Astrocyte (in vitro differentiated cells and primary cell): ENCODE measurements around the gene PER2. TPM values are rescaled to one million over a fixed set of nuclear protein-coding genes. Genes with fewer than 3 reads are reported as not detected.

Experiments
- DNase-seq: peaks from one replicate; pipeline ENCODE4 v3.0.0-alpha.2; 2010; ENCODE audit warnings: low read depth
- FAIRE-seq: peaks from 2 replicates; lab custom pipeline; 2011; peaks lifted over from hg19 to GRCh38; lab: Jason Lieb, UNC
- H2AFZ ChIP-seq: 2 replicates; pipeline ENCODE4 v1.6.0; 2012; ENCODE audit warnings: low read depth, low read length, inconsistent platforms
- H3K27ac ChIP-seq: 2 replicates; pipeline ENCODE4 v1.5.1; 2011; ENCODE audit warnings: low read depth, low read length, inconsistent platforms
- H3K27me3 ChIP-seq: 2 replicates; pipeline ENCODE4 v1.6.0; 2011; ENCODE audit warnings: low read length, inconsistent platforms; ENCODE audit not compliant: insufficient read depth
- H3K36me3 ChIP-seq: 2 replicates; pipeline ENCODE4 v1.5.1; 2011; ENCODE audit warnings: low read length, inconsistent platforms; ENCODE audit not compliant: insufficient read depth
- H3K4me1 ChIP-seq: 2 replicates; pipeline ENCODE4 v1.5.1; 2011; ENCODE audit warnings: low read length, inconsistent platforms; ENCODE audit not compliant: insufficient read depth
- H3K4me2 ChIP-seq: 2 replicates; pipeline ENCODE4 v1.6.0; 2012; ENCODE audit warnings: low read length, inconsistent platforms
- H3K4me3 ChIP-seq: 2 replicates; pipeline ENCODE4 v1.5.1; 2011; ENCODE audit warnings: low read depth, mild to moderate bottlenecking, low read length, inconsistent platforms; ENCODE audit not compliant: insufficient read depth
- H3K79me2 ChIP-seq: 2 replicates; pipeline ENCODE4 v1.6.0; 2012; ENCODE audit warnings: mild to moderate bottlenecking, low read length, inconsistent platforms; ENCODE audit not compliant: insufficient read depth
- H3K9ac ChIP-seq: 2 replicates; pipeline ENCODE4 v1.6.0; 2012; ENCODE audit warnings: mild to moderate bottlenecking, low read length, inconsistent platforms
- H3K9me3 ChIP-seq: 2 replicates; pipeline ENCODE4 v1.5.1; 2012; ENCODE audit warnings: low read depth, mild to moderate bottlenecking, low read length, inconsistent platforms; ENCODE audit not compliant: insufficient read depth
- H4K20me1 ChIP-seq: 2 replicates; pipeline ENCODE4 v1.6.0; 2012; ENCODE audit warnings: low read length, inconsistent platforms; ENCODE audit not compliant: insufficient read depth
- H3K27ac Mint-ChIP-seq: one replicate; pipeline ENCODE4 v1.8.0; 2021; ENCODE audit warnings: mild to moderate bottlenecking, mixed read lengths; ENCODE audit not compliant: unreplicated experiment
- H3K27me3 Mint-ChIP-seq: one replicate; pipeline ENCODE4 v1.8.0; 2021; ENCODE audit warnings: low read depth, mixed read lengths; ENCODE audit not compliant: unreplicated experiment
- H3K36me3 Mint-ChIP-seq: one replicate; pipeline ENCODE4 v1.8.0; 2021; ENCODE audit warnings: low read depth, mixed read lengths; ENCODE audit not compliant: unreplicated experiment
- H3K4me1 Mint-ChIP-seq: one replicate; pipeline ENCODE4 v1.8.0; 2021; ENCODE audit warnings: low read depth, mixed read lengths; ENCODE audit not compliant: unreplicated experiment
- H3K4me3 Mint-ChIP-seq: one replicate; pipeline ENCODE4 v1.8.0; 2021; ENCODE audit warnings: mild to moderate bottlenecking, moderate library complexity, mixed read lengths; ENCODE audit not compliant: unreplicated experiment
- H3K9me3 Mint-ChIP-seq: one replicate; pipeline ENCODE4 v1.8.0; 2021; ENCODE audit warnings: mild to moderate bottlenecking, mixed read lengths; ENCODE audit not compliant: unreplicated experiment
- EZH2 ChIP-seq: IDR thresholded peaks from 2 replicates; pipeline ENCODE4 v1.6.1; 2012; ENCODE audit warnings: mild to moderate bottlenecking, low read length, inconsistent platforms; ENCODE audit not compliant: insufficient read depth
- total RNA-seq: library from RNA; stranded (reverse); gene quantifications from 2 replicates; pipeline ENCODE4 v1.2.1, GENCODE V29; 2021
- TF ChIP-seq, protein P1 (sequence below): IDR thresholded peaks from 2 replicates; pipeline ENCODE4 v1.5.1; 2011; ENCODE audit warnings: low read depth, mild to moderate bottlenecking, inconsistent platforms, low read length, moderate library complexity; ENCODE audit not compliant: insufficient read depth

PER2 gene
- total RNA-seq, 1 donor from 2014 or later: 2.0 TPM

DNA sequence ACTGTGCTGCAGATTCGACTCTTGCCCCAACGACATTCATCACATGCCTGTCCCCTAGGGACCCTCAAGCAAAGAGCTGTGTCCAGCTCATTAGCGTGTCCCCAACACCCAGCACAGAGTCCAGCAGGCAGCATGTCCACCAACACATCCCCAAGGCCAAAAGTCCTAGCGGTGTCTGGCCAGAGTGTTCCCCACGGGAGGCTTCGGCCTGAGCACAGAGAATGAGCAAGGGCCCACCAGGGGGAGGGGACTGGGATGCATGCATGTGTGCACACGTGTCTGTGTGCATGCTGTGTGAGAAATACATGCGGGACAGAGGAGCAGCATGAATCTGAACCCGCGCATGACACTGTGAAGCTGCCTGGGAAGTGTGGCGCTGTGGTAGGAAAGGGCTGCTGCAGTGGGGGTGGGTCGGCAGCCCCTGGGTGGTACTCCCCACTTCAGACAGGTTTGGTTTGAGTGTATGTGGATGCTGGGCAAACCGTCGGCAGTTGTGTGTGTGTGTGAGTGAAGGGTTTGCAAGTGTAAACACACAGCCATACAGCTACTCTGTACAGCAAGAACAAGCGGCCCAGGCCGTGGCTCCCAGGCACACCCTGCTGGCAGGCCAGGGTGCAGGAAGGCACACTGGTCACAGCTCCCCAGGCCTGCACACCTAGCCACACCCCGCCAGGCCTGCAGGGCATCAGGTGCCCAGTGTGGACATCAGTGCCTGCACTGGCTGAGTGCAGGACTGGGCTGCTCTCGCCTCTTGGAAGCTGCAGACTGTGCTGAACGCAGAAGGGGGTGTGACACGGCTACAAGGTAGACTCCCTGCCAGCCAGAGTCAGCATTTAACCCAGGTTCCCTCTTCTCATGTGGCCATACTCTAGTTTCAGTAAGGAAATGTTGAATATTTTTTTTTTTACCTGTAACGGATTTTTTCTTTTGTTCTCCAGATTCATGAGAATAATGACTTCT is 29.1 kb downstream of the PER2 start:
- Histone ChIP-seq H3K36me3 (peaks cover 4% of the 10 kb centered on the region), H3K4me2 (no peak overlapping the region), H3K27ac (no peak overlapping the region), H3K27me3 (no peaks in the 10 kb centered on the region), H3K9ac (no peak overlapping the region), H3K4me3 (no peak overlapping the region), H2AFZ (no peak overlapping the region), H3K79me2 (no peaks in the 10 kb centered on the region), H3K4me1 (peaks cover 9% of the 10 kb centered on the region), H3K9me3 (no peaks in the 10 kb centered on the region), H4K20me1 (peaks cover 3% of the 10 kb centered on the region)
- FAIRE-seq: no peak
- Mint-ChIP-seq H3K27ac (no peak overlapping the region), H3K4me3 (no peak overlapping the region), H3K36me3 (no peaks in the 10 kb centered on the region), H3K9me3 (no peaks in the 10 kb centered on the region), H3K27me3 (peaks cover 3% of the 10 kb centered on the region), H3K4me1 (peaks cover 18% of the 10 kb centered on the region)
- DNase-seq: no peak
- no peak for TF ChIP-seq EZH2
- TF ChIP-seq, protein P1, sequence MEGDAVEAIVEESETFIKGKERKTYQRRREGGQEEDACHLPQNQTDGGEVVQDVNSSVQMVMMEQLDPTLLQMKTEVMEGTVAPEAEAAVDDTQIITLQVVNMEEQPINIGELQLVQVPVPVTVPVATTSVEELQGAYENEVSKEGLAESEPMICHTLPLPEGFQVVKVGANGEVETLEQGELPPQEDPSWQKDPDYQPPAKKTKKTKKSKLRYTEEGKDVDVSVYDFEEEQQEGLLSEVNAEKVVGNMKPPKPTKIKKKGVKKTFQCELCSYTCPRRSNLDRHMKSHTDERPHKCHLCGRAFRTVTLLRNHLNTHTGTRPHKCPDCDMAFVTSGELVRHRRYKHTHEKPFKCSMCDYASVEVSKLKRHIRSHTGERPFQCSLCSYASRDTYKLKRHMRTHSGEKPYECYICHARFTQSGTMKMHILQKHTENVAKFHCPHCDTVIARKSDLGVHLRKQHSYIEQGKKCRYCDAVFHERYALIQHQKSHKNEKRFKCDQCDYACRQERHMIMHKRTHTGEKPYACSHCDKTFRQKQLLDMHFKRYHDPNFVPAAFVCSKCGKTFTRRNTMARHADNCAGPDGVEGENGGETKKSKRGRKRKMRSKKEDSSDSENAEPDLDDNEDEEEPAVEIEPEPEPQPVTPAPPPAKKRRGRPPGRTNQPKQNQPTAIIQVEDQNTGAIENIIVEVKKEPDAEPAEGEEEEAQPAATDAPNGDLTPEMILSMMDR: no peak

DNA sequence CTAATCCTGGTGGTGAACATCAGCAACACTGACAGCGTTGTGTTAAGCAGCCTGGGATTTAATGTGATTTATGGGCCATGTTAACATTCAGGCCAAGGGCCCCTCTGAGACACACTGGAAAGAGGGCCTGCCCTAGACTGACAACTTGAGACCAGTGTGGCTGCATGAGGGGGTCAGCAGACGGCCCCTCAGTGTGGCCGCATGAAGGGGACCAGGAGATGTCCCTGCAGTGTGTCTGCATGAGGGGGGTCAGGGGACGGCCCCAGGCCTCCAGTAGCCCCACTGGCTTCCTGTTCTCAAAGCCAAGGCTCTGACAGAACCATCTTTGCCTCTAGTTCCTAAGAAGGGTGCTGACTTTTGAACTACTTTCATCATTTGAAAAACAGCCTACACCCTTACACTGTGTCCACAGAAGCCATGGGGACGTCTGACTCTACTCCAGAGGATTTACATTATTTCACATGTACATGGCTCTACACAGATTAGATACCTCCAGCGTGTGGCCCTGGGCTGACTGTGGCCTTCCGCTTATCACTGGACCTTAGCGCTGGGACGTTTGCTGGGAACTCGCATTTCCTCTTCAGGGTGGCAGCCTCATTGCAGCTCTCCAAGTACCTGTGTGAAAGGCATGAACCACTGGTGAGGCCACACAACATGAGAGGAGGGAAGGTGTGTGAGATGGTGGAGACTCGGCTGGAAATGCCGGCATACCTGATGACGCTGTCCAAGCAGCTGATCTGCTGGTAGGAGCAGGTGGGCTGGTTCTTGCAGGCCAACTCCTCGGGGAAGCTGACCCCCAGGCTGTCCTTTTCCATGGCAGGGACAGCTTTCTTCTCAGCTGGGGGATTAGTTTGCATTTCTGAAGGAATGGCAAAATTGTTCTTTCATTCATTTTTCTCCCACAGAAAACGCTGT is 30.4 kb downstream of the PER2 start:
- Histone ChIP-seq H3K9me3 (no peaks in the 10 kb centered on the region), H2AFZ (no peak overlapping the region), H3K9ac (no peak overlapping the region), H3K79me2 (no peaks in the 10 kb centered on the region), H3K27me3 (no peaks in the 10 kb centered on the region), H3K4me3 (no peak overlapping the region), H3K27ac (no peak overlapping the region), H3K36me3 (peaks cover 4% of the 10 kb centered on the region), H3K4me2 (no peak overlapping the region), H3K4me1 (peaks cover 9% of the 10 kb centered on the region), H4K20me1 (peaks cover 3% of the 10 kb centered on the region)
- Mint-ChIP-seq H3K27ac (no peak overlapping the region), H3K27me3 (peaks cover 3% of the 10 kb centered on the region), H3K4me3 (no peak overlapping the region), H3K36me3 (no peaks in the 10 kb centered on the region), H3K4me1 (peaks cover 11% of the 10 kb centered on the region), H3K9me3 (no peaks in the 10 kb centered on the region)
- FAIRE-seq (no peak), DNase-seq (no peak)
- no peak for TF ChIP-seq EZH2
- TF ChIP-seq, protein P1: no peak
